ENCODE measurements around the gene PAK4. TPM values are rescaled to one million over a fixed set of nuclear protein-coding genes. Genes with fewer than 3 reads are reported as not detected.

Gene PAK4
- total and polyA plus RNA-seq, 9 of the 15 experiments (the other 6 are each of a cell fraction or from before 2014, with no cell fraction given), result 0.21 to 33.5 (median 5.8) TPM

- TF ChIP-seq MGA (IDR thresholded peaks at IDR 0.05) (peak; percentile 83), KAT8 (IDR thresholded peaks at IDR 0.05; ENCODE audit: low read depth) (no peak), SRF (CRISPR knock-in tag; IDR thresholded peaks at IDR 0.05) (no peak), SREBF1 (IDR thresholded peaks at IDR 0.05; ENCODE audit: borderline replicate concordance, low read depth, low read length) (no peak), GTF2E2 (tag; IDR thresholded peaks at IDR 0.05) (no peak), ZNF232 (CRISPR knock-in tag; IDR thresholded peaks at IDR 0.05) (0 out of 2 replicates have a peak, but pooled peaks have one; percentile 27), HOXB6 (CRISPR knock-in tag; IDR thresholded peaks at IDR 0.05; ENCODE audit: borderline replicate concordance) (no peak), MIER1 (IDR thresholded peaks at IDR 0.05; ENCODE audit: low read depth) (no peak), SPI1 (IDR thresholded peaks at IDR 0.05; ENCODE audit: borderline replicate concordance, low read depth, low read length) (peak; percentile 51; the same call in 1 of the 2 replicates)
- TF ChIP-seq, protein P1, sequence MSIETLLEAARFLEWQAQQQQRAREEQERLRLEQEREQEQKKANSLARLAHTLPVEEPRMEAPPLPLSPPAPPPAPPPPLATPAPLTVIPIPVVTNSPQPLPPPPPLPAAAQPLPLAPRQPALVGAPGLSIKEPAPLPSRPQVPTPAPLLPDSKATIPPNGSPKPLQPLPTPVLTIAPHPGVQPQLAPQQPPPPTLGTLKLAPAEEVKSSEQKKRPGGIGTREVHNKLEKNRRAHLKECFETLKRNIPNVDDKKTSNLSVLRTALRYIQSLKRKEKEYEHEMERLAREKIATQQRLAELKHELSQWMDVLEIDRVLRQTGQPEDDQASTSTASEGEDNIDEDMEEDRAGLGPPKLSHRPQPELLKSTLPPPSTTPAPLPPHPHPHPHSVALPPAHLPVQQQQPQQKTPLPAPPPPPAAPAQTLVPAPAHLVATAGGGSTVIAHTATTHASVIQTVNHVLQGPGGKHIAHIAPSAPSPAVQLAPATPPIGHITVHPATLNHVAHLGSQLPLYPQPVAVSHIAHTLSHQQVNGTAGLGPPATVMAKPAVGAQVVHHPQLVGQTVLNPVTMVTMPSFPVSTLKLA (conservative IDR thresholded peaks at IDR 0.05), result no peak
- TF ChIP-seq, protein P2, sequence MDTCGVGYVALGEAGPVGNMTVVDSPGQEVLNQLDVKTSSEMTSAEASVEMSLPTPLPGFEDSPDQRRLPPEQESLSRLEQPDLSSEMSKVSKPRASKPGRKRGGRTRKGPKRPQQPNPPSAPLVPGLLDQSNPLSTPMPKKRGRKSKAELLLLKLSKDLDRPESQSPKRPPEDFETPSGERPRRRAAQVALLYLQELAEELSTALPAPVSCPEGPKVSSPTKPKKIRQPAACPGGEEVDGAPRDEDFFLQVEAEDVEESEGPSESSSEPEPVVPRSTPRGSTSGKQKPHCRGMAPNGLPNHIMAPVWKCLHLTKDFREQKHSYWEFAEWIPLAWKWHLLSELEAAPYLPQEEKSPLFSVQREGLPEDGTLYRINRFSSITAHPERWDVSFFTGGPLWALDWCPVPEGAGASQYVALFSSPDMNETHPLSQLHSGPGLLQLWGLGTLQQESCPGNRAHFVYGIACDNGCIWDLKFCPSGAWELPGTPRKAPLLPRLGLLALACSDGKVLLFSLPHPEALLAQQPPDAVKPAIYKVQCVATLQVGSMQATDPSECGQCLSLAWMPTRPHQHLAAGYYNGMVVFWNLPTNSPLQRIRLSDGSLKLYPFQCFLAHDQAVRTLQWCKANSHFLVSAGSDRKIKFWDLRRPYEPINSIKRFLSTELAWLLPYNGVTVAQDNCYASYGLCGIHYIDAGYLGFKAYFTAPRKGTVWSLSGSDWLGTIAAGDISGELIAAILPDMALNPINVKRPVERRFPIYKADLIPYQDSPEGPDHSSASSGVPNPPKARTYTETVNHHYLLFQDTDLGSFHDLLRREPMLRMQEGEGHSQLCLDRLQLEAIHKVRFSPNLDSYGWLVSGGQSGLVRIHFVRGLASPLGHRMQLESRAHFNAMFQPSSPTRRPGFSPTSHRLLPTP (IDR thresholded peaks at IDR 0.05; ENCODE audit: borderline replicate concordance, extremely low read depth, insufficient read length), result no peak
These were observed 71.4 kb downstream of the PAK4 start, which contains the start of gene NCCRP1 (continued) for GRCh38 chr19:39196860-39197562.
